KMS-11 (cell line): ENCODE measurements around the gene MTMR10.

Source experiments
- H2AFZ ChIP-seq: fragments of 200-600 bp; sonication (generic); 2 replicates; pipeline ENCODE4 v1.6.1; 2016; ENCODE audit warnings: antibody characterized with exemption, mixed run types, low read depth
- H3K27ac ChIP-seq: fragments of 200-600 bp; sonication (generic); 2 replicates; pipeline ENCODE4 v1.6.1; 2016; ENCODE audit warnings: mild to moderate bottlenecking, mixed run types
- H3K27me3 ChIP-seq: fragments of 200-600 bp; sonication (generic); 2 replicates; pipeline ENCODE4 v1.6.1; 2017; ENCODE audit warnings: mild to moderate bottlenecking, low read depth, mixed run types, moderate library complexity; ENCODE audit not compliant: insufficient read depth
- H3K36me3 ChIP-seq: fragments of 200-600 bp; sonication (generic); 2 replicates; pipeline ENCODE4 v1.6.1; 2017; ENCODE audit warnings: mild to moderate bottlenecking, mixed run types; ENCODE audit not compliant: insufficient read depth
- H3K4me1 ChIP-seq: fragments of 200-600 bp; sonication (generic); 2 replicates; pipeline ENCODE4 v1.6.1; 2016; ENCODE audit warnings: mild to moderate bottlenecking, low read depth, mixed run types; ENCODE audit not compliant: poor library complexity, severe bottlenecking
- H3K4me2 ChIP-seq: fragments of 200-600 bp; sonication (generic); 2 replicates; pipeline ENCODE4 v1.7.0; 2016; ENCODE audit warnings: mild to moderate bottlenecking, mixed run types
- H3K4me3 ChIP-seq: fragments of 200-600 bp; sonication (generic); IDR thresholded peaks from 2 replicates; pipeline ENCODE4 v1.6.1; 2017; ENCODE audit warnings: low read depth, low read length, mixed read lengths; ENCODE audit not compliant: insufficient read depth
- H3K79me2 ChIP-seq: fragments of 200-600 bp; sonication (generic); 2 replicates; pipeline ENCODE4 v1.6.1; 2016; ENCODE audit warnings: low read depth, mixed run types; ENCODE audit not compliant: insufficient read depth
- H3K9ac ChIP-seq: fragments of 200-600 bp; sonication (generic); 2 replicates; pipeline ENCODE4 v1.6.1; 2016; ENCODE audit warnings: mild to moderate bottlenecking, mixed run types
- H4K20me1 ChIP-seq: fragments of 200-600 bp; sonication (generic); 2 replicates; pipeline ENCODE4 v1.6.1; 2016; ENCODE audit warnings: mild to moderate bottlenecking, mixed run types; ENCODE audit not compliant: insufficient read depth
- TF ChIP-seq, protein P1 (sequence below): fragments of 200-600 bp; sonication (generic); conservative IDR thresholded peaks from 2 replicates; pipeline ENCODE4 v1.6.1; 2017; ENCODE audit warnings: low read depth, mild to moderate bottlenecking, antibody characterized with exemption, low read length, moderate library complexity, mixed read lengths

Gene MTMR10

DNA sequence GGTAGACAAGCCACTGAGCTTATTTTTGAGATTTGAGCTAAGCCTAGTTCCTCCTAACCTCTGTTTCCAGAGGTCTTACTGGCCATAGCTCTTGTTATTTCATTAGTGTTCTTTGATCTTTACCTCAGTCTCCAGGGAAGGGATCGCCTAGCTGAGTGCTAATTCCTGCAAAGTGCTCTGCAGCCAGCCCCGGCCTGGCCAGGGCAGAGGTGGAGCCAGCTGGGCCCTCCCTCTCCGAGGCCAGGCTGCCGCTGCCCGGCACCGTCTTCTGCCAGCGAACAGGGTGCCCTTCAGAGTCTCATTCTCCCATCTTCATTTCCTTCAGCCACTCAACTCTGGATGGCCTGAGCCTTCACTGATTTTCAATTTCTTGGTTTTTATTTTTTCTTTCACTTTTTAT, 68.0 kb downstream of the MTMR10 start:
- Histone ChIP-seq H3K36me3 (peaks cover 2% of the 10 kb centered on the region; the same call in 1 of the 2 replicates), H3K27ac (no peak overlapping the region)

DNA sequence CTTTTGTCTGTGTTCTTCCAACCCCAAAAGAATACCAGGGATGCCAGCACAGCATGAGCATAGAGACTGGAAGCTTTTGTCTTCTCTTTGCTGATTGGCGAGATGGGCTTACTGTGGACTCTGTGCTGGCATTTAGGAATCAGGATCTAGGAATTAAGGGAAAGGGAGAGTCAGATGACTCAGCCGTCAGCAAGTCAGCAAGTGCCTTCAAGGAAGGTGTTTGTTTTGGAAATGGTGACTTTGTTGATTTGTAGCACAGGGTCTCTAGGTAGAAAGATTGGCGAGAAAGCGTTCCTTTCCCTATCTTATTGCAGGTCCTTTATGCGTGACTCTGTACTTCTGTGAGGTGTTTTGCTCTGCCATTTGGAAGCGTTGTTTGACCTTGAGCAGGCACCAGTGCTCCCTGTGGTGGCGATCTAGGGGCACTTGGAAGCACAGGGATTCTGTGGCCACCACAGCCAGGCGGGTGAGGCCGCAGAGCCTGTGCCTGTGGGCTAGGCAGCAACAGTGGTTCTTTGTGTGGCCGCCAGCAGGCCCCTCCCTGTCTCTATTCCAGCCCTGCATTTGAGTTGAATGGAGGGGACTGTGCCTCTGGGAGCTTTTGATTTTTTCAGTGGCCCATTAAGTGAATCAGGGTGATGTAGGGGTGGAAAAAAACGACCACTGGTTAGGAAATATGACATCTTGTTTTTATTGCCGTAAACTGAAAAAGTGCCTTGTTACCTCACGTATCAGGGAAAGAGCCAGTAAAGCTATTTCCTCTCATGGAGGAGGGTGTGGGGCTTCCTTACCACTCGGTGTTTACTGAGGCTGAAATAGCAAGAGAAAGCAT, 68.7 kb downstream of the MTMR10 start:
- peaks cover 2% of the 10 kb centered on the region; the same call in 1 of the 2 replicates for H3K36me3 ChIP-seq
- H2AFZ ChIP-seq: no peak overlapping the region
- peaks cover 22% of the 10 kb centered on the region for H3K4me1 ChIP-seq
- no peaks in the 10 kb centered on the region for H3K79me2 ChIP-seq
- TF ChIP-seq, protein P1, sequence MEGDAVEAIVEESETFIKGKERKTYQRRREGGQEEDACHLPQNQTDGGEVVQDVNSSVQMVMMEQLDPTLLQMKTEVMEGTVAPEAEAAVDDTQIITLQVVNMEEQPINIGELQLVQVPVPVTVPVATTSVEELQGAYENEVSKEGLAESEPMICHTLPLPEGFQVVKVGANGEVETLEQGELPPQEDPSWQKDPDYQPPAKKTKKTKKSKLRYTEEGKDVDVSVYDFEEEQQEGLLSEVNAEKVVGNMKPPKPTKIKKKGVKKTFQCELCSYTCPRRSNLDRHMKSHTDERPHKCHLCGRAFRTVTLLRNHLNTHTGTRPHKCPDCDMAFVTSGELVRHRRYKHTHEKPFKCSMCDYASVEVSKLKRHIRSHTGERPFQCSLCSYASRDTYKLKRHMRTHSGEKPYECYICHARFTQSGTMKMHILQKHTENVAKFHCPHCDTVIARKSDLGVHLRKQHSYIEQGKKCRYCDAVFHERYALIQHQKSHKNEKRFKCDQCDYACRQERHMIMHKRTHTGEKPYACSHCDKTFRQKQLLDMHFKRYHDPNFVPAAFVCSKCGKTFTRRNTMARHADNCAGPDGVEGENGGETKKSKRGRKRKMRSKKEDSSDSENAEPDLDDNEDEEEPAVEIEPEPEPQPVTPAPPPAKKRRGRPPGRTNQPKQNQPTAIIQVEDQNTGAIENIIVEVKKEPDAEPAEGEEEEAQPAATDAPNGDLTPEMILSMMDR: no peak
- H3K4me2 ChIP-seq: no peak overlapping the region
- H4K20me1 ChIP-seq: no peaks in the 10 kb centered on the region
- H3K9ac ChIP-seq: no peak overlapping the region
- no peak overlapping the region for H3K4me3 ChIP-seq
- H3K27ac ChIP-seq: no peak overlapping the region
- H3K27me3 ChIP-seq: no peaks in the 10 kb centered on the region

More for the DNA sequence above, 68.0 kb downstream of the MTMR10 start:
- no peak overlapping the region for H3K4me3 ChIP-seq
- peaks cover 22% of the 10 kb centered on the region for H3K4me1 ChIP-seq
- TF ChIP-seq, protein P1: no peak
- H3K4me2 ChIP-seq: no peak overlapping the region
- no peak overlapping the region for H2AFZ ChIP-seq
- H3K79me2 ChIP-seq: no peaks in the 10 kb centered on the region
- no peaks in the 10 kb centered on the region for H4K20me1 ChIP-seq
- H3K27me3 ChIP-seq: no peaks in the 10 kb centered on the region
- H3K9ac ChIP-seq: no peak overlapping the region

DNA sequence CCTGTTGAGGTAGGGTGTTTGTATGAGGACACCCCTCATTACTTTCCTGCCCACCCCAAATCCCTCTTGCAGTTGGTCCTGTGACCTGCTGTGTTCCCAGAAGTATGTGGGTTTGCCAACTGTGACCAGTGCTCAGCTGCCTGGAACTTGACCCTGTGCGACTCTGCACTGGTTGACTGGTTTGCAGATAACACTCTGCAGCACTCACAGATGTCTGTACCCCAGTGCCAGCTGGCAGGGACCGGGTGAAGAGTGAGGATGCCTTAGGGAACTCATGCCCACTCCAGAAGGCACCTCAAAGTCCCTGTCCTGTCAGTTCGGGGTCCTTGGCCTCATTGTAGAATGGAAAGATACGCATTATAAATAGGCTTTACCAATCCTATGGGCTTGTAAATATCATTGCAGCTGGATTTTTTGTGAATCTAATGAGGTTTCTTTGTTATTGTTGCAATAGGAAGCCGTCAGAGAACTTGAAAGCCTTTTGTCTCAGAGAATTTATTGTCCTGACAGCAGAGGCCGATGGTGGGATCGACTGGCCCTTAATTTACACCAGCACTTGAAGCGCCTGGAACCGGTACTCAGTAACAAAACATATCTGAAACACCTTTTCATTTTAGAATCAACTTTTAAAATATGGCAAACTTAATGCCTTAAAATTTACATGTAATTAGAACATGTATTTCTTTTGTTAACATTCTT, 69.5 kb downstream of the MTMR10 start:
- H3K27me3 ChIP-seq: no peaks in the 10 kb centered on the region
- no peaks in the 10 kb centered on the region for H3K79me2 ChIP-seq
- H3K4me1 ChIP-seq: peaks cover 22% of the 10 kb centered on the region
- no peak overlapping the region for H3K4me3 ChIP-seq
- H3K27ac ChIP-seq: no peak overlapping the region
- no peak overlapping the region for H3K4me2 ChIP-seq
- H2AFZ ChIP-seq: no peak overlapping the region
- TF ChIP-seq, protein P1: no peak
- H3K9ac ChIP-seq: no peak overlapping the region
- peaks cover 2% of the 10 kb centered on the region; the same call in 1 of the 2 replicates for H3K36me3 ChIP-seq
- no peaks in the 10 kb centered on the region for H4K20me1 ChIP-seq

DNA sequence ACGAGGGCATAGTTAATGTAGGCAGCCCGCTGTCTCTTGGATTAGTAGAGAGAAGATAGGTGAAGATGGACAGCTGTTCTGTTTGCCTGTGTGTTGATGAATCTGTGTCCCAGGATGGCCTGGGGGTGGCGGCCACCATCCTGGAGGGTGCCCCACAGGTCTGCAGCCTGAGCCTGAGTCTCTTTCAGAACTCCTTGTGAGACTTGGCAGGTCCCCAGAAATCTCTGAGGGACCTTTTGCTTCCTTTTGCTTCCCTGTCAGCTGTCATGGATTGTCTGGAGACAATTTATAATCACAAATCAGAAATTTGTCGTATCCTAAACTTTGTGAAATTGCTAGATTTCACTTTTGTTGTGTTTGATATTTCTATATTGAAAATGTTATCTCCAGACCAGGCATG, 70.3 kb downstream of the MTMR10 start:
- H4K20me1 ChIP-seq: no peaks in the 10 kb centered on the region
- H3K4me3 ChIP-seq: no peak overlapping the region
- no peak overlapping the region for H3K27ac ChIP-seq
- H3K27me3 ChIP-seq: no peaks in the 10 kb centered on the region
- H2AFZ ChIP-seq: no peak overlapping the region
- no peaks in the 10 kb centered on the region for H3K79me2 ChIP-seq
- no peak overlapping the region for H3K9ac ChIP-seq
- TF ChIP-seq, protein P1: no peak
- no peak overlapping the region for H3K4me2 ChIP-seq
- peaks cover 22% of the 10 kb centered on the region for H3K4me1 ChIP-seq
- peaks cover 2% of the 10 kb centered on the region; the same call in 1 of the 2 replicates for H3K36me3 ChIP-seq
